MM.1S (cell line): ENCODE measurements around the gene RPL18A.

Experiments used
- EZH2 ChIP-seq: fragments of 300-600 bp; sonication (generic); optimal IDR thresholded peaks from 2 replicates; pipeline ENCODE3; 2017; ENCODE audit warnings: low read depth, mild to moderate bottlenecking, antibody characterized with exemption, low read length, mixed read lengths
- EZH2phosphoT487 ChIP-seq: fragments of 300-600 bp; sonication (generic); IDR thresholded peaks from 2 replicates; pipeline ENCODE4 v1.6.1; 2018; ENCODE audit warnings: antibody characterized with exemption, low read length
- TF ChIP-seq, protein P1 (sequence below): fragments of 300-600 bp; sonication (generic); IDR thresholded peaks from 2 replicates; pipeline ENCODE4 v1.5.1; 2016; ENCODE audit warnings: antibody characterized with exemption, low read length, mixed read lengths

DNA sequence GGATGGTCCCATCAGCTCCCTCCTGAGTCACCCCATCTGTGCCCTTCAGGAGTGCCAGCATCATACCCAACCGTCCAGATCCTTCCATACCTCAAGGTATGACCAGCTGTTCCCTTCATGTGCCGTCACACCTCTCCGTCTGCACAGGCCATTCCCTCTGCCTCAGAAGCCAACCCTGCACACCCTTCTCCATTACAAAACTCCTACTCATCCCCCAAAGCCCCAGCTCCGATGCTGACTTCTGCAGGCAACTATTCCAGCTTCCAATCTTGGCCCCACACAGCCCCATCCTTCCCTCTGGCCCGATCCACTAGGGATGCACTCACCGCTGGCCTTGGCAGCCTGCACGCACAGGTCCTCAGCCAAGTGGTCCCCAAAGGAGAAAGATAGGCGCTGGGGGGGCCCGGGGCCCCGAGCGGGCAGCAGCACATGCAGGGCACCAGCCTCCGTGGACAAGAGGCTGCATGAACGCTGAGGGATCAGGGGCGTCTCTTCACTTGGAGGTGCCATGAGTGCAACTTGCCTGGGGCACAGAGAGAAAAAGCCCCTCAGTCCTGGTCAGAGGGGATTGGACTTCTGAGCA, 15.7 kb upstream of the RPL18A start:
- TF ChIP-seq, protein P1, sequence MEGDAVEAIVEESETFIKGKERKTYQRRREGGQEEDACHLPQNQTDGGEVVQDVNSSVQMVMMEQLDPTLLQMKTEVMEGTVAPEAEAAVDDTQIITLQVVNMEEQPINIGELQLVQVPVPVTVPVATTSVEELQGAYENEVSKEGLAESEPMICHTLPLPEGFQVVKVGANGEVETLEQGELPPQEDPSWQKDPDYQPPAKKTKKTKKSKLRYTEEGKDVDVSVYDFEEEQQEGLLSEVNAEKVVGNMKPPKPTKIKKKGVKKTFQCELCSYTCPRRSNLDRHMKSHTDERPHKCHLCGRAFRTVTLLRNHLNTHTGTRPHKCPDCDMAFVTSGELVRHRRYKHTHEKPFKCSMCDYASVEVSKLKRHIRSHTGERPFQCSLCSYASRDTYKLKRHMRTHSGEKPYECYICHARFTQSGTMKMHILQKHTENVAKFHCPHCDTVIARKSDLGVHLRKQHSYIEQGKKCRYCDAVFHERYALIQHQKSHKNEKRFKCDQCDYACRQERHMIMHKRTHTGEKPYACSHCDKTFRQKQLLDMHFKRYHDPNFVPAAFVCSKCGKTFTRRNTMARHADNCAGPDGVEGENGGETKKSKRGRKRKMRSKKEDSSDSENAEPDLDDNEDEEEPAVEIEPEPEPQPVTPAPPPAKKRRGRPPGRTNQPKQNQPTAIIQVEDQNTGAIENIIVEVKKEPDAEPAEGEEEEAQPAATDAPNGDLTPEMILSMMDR: no peak
- TF ChIP-seq EZH2phosphoT487 (no peak), EZH2 (no peak)
